Smooth muscle cell (in vitro differentiated cells): Measurements from ENCODE around the gene LRCH1. TPM values are rescaled to one million over a fixed set of nuclear protein-coding genes. Genes with fewer than 3 reads are reported as not detected.
A peak's percentile ranks its signal among the peaks of the same experiment; 100 is the strongest.

Source experiments
- DNase-seq: peaks from one replicate; lab custom pipeline; 2025; ENCODE audit not compliant: unreplicated experiment; lab: John Stamatoyannopoulos, UW
- H2AFZ ChIP-seq: fragments of 200-600 bp; sonication (generic); 2 replicates; pipeline ENCODE4 v1.6.0; 2016; ENCODE audit warnings: antibody characterized with exemption, low read depth, mild to moderate bottlenecking
- H3F3A ChIP-seq: fragments of 200-600 bp; sonication (generic); 2 replicates; pipeline ENCODE4 v1.6.0; 2017; ENCODE audit warnings: antibody characterized with exemption, low read depth
- H3K27ac ChIP-seq: fragments of 200-600 bp; sonication (generic); 2 replicates; pipeline ENCODE4 v1.5.1; 2016; ENCODE audit warnings: low read depth, mild to moderate bottlenecking
- H3K27me3 ChIP-seq: fragments of 200-600 bp; sonication (generic); 2 replicates; pipeline ENCODE4 v1.6.1; 2016; ENCODE audit warnings: low read depth, mild to moderate bottlenecking
- H3K36me3 ChIP-seq: fragments of 200-600 bp; sonication (generic); 2 replicates; pipeline ENCODE4 v1.5.1; 2016; ENCODE audit warnings: low read depth
- H3K4me1 ChIP-seq: fragments of 200-600 bp; sonication (generic); 2 replicates; pipeline ENCODE4 v1.5.1; 2016; ENCODE audit warnings: low read depth
- H3K4me2 ChIP-seq: fragments of 200-600 bp; sonication (generic); 2 replicates; pipeline ENCODE4 v1.6.0; 2016; ENCODE audit warnings: mild to moderate bottlenecking
- H3K4me3 ChIP-seq: fragments of 200-600 bp; sonication (generic); 2 replicates; pipeline ENCODE4 v1.5.1; 2016; ENCODE audit warnings: mild to moderate bottlenecking
- H3K79me2 ChIP-seq: fragments of 200-600 bp; sonication (generic); 2 replicates; pipeline ENCODE4 v1.6.0; 2016; ENCODE audit warnings: low read depth, mild to moderate bottlenecking
- H3K9ac ChIP-seq: fragments of 200-600 bp; sonication (generic); 2 replicates; pipeline ENCODE4 v1.6.0; 2016; ENCODE audit warnings: low read depth
- H3K9me3 ChIP-seq: fragments of 200-600 bp; sonication (generic); replicated peaks from 2 replicates; pipeline ENCODE4 v1.5.1; 2016; ENCODE audit warnings: low read depth
- H4K20me1 ChIP-seq: fragments of 200-600 bp; sonication (generic); 2 replicates; pipeline ENCODE4 v1.6.0; 2016; ENCODE audit warnings: low read depth
- CTCF ChIP-seq: fragments of 200-600 bp; sonication (generic); IDR thresholded peaks from 2 replicates; pipeline ENCODE4 v1.5.1; 2017; ENCODE audit warnings: borderline replicate concordance, mild to moderate bottlenecking, antibody characterized with exemption; ENCODE audit not compliant: insufficient read depth, poor library complexity, severe bottlenecking
- WGBS: methylation state at CpG from one replicate; pipeline ENCODE4 v1.1.7; 2016; ENCODE audit warnings: low lambda C conversion rate; 5-methylcytosine and 5-hydroxymethylcytosine counted together
- polyA plus RNA-seq: library from polyadenylated mRNA; unstranded; fragments of >200 nt; fragmentation: Nextera tagmentation; extraction: Ambion mirVana; gene quantifications from 2 replicates; pipeline ENCODE4 v1.2.1, GENCODE V29; 2016
- total RNA-seq: library from RNA; depleted of rRNA; stranded (reverse); fragments of >200 nt; gene quantifications from 2 replicates; pipeline ENCODE4 v1.2.3, GENCODE V29; 2014

Gene LRCH1
- total and polyA plus RNA-seq, 2 experiments from 2014 or later = 9.4 to 27.7 TPM

GRCh38 chr13:46663206-46664037 lies 110.5 kb downstream of the LRCH1 start:
- Histone ChIP-seq H3K27me3 (no peaks in the 10 kb centered on the region), H3K4me2 (peak overlapping the region; percentile 35), H3F3A (peaks cover 33% of the 10 kb centered on the region), H3K79me2 (peaks cover 54% of the 10 kb centered on the region), H3K36me3 (no peaks in the 10 kb centered on the region), H3K4me3 (no peak overlapping the region), H4K20me1 (peaks cover 39% of the 10 kb centered on the region), H2AFZ (no peak overlapping the region), H3K9ac (peak overlapping the region; percentile 41), H3K9me3 (no peaks in the 10 kb centered on the region), H3K4me1 (peaks cover 40% of the 10 kb centered on the region), H3K27ac (peak overlapping the region; percentile 80)
- no peak for DNase-seq
- 62% methylated on average over 3 of the region's 3 CpGs for WGBS
- TF ChIP-seq CTCF = no peak

- Histone ChIP-seq H3K9me3 (no peaks in the 10 kb centered on the region), H3K36me3 (no peaks in the 10 kb centered on the region), H4K20me1 (peaks cover 43% of the 10 kb centered on the region), H3K27me3 (no peaks in the 10 kb centered on the region), H3K4me1 (peaks cover 40% of the 10 kb centered on the region), H3K4me3 (no peak overlapping the region), H3K4me2 (no peak overlapping the region), H3K9ac (peak overlapping the region; percentile 25), H3K79me2 (peaks cover 48% of the 10 kb centered on the region), H2AFZ (no peak overlapping the region), H3K27ac (peak overlapping the region; percentile 80), H3F3A (peaks cover 33% of the 10 kb centered on the region)
- no peak for TF ChIP-seq CTCF
- DNase-seq = no peak
- 94% methylated on average over 3 of the region's 3 CpGs for WGBS
Measured at GRCh38 chr13:46664195-46664594, 111.2 kb downstream of the LRCH1 start.

GRCh38 chr13:46665248-46665632 lies 112.3 kb downstream of the LRCH1 start:
- peak overlapping the region; percentile 10 for H3K9ac ChIP-seq
- H3K27me3 ChIP-seq = no peaks in the 10 kb centered on the region
- H3K4me2 ChIP-seq = peak overlapping the region; percentile 76
- H3F3A ChIP-seq = peaks cover 33% of the 10 kb centered on the region
- H3K79me2 ChIP-seq = peaks cover 48% of the 10 kb centered on the region
- no peak overlapping the region for H2AFZ ChIP-seq
- H3K4me3 ChIP-seq = peak overlapping the region; percentile 6
- no peaks in the 10 kb centered on the region for H3K36me3 ChIP-seq
- peak overlapping the region; percentile 80 for H3K27ac ChIP-seq
- no peak for DNase-seq
- peaks cover 43% of the 10 kb centered on the region for H4K20me1 ChIP-seq
- no peaks in the 10 kb centered on the region for H3K9me3 ChIP-seq
- TF ChIP-seq CTCF = no peak
- H3K4me1 ChIP-seq = peaks cover 40% of the 10 kb centered on the region
